NCI-H226 (cell line): ENCODE measurements around the gene CELF4.

Source experiments
- DNase-seq: peaks from one replicate; pipeline ENCODE4 v3.0.0-alpha.2; 2015

The CELF4 gene

GRCh38 chr18:37274309-37275236 is 291.0 kb downstream of the CELF4 start:
- no peak for DNase-seq

DNA sequence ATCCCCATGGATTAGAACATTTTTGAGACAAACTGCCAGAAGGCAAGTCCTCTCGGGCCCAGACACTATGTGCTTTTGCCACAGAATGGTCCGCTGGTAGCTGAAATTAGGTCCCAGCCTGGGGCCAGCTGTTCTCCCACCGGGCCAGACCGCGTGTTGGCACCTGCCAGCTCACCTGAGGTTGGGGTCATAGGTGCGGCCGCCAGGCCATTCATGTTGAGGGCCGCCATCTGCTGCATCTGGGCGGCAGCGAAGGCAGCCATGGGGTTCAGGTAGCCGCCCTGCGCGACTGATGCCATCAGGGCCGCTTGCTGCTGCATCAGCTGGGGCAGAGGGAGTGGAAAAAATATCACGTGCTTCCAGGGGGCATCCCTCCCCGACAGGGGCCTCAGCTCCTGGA is 292.8 kb downstream of the CELF4 start:
- DNase-seq = no peak

GRCh38 chr18:37272226-37272625 is 293.4 kb downstream of the CELF4 start:
- DNase-seq = no peak

- DNase-seq = no peak
Observed at GRCh38 chr18:37270666-37271052, 294.9 kb downstream of the CELF4 start.

- DNase-seq = peak; percentile 22
Observed at GRCh38 chr18:37270038-37270665, 295.4 kb downstream of the CELF4 start.

GRCh38 chr18:37266290-37266689 is 299.3 kb downstream of the CELF4 start:
- DNase-seq = no peak

DNA sequence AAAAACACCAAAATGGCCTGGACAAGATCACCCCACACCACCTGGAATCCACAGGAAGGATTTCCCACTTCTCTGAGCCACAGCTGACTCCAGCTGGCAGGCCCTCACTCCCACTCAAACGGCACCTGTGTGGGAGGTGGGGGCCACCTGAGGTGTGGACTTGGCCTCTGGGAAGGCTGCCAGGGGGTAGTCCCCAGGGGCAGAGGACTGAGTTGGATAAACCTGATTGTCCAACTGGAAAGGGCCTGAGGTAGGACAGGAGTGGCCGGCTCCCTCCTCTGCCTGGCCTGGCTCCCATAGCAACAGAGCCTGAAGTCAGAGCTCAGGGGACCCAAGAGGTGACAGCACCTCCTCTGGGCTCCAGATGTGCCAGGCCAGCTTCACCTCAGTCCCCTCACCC is 300.2 kb downstream of the CELF4 start:
- DNase-seq = no peak

DNA sequence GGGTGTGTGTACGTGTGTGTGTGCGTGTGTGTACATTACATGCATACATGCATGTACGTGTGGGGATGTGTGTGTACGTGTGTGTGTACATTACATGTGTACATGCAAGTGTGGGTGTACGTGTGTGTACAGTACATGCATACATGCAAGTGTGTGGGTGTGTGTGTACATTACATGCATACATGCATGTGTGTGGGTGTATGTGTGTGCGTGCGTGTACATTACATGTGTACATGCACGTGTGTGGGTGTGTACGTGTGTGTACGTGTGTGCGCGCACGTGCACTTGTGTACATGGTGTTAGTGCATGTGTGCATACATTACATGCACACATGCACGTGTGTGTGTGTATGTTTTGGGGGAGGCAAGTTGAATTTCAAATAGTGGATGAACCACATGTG is 300.6 kb downstream of the CELF4 start:
- no peak for DNase-seq

- no peak for DNase-seq
Observed at GRCh38 chr18:37261988-37262387, 303.6 kb downstream of the CELF4 start.

- no peak for DNase-seq
Observed at GRCh38 chr18:37261246-37261840, 304.3 kb downstream of the CELF4 start.

DNA sequence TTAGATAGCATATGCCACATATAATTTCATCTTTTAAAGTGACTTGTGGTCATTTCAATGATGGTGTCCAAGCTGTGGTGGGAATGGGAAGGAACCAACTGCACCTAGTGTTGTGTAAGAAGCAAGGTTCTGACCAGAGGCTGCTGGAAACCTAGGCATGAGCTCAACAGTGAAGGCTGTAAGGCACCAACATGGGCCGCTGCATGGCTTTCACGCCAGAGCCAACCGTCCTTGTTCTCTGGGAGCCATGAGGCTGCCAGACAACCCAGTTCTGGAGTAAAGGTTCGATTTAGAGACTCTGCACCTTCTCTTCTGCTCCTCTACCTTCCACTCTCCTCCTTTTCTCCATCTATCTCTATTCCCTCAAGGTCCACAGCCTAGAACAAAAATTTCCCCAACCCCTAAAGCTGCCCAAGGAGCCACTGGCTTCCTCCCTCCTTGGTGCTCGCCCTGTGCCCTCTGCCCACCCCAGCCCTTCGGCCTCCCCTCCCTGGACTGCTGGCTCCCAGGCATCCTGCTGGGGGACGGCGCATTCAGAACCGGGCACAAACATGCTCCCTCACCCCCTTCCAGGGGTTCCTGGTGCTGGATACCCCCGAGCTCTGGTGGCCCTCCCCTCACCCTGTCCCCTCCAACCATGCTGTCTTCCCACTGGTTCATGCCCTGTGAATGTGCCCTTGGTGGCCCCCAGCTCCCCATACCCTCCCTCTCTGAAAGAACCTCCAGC is 305.1 kb downstream of the CELF4 start:
- DNase-seq = no peak

DNA sequence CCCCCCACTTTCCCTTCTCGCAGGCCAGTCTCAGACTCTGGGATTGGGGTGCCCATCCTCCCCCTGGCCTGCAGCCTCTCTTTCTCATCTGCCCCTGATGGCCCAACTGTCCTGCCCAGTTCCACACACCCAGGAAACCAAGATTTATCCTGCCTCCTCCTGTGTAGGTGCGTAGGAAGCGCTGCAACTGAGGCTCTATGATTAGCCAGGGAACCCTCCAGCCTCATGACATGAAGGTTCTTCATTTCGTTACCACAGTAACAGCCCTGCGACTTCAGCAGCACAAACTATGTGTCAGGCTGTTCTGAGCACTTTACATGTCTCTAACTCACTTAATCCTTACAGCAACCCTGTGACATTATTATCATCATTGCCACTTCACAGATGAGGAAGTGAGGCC is 305.9 kb downstream of the CELF4 start:
- DNase-seq = no peak

GRCh38 chr18:37258819-37259218 is 306.8 kb downstream of the CELF4 start:
- DNase-seq = no peak

- no peak for DNase-seq
Observed at GRCh38 chr18:37258131-37258530, 307.5 kb downstream of the CELF4 start.

DNA sequence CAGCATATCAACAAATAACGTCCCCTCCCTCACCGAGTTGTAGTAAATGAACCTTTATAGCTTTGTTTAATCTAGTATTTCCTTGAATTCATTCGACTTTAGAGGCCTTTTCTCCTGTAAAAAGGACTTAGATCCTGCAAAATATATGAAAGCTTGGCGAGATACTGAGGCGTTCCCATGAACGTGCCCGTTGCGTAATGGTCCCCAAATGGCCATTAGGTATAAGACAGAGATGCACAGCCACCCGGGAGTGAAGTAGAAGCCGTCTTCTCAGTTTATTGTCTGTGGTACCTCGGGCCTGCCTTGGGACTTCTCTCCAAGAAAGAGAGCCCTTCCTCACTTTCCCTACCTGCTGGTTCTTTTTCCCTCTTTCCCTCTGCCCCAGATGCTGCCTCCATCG is 310.6 kb downstream of the CELF4 start:
- DNase-seq = no peak

DNA sequence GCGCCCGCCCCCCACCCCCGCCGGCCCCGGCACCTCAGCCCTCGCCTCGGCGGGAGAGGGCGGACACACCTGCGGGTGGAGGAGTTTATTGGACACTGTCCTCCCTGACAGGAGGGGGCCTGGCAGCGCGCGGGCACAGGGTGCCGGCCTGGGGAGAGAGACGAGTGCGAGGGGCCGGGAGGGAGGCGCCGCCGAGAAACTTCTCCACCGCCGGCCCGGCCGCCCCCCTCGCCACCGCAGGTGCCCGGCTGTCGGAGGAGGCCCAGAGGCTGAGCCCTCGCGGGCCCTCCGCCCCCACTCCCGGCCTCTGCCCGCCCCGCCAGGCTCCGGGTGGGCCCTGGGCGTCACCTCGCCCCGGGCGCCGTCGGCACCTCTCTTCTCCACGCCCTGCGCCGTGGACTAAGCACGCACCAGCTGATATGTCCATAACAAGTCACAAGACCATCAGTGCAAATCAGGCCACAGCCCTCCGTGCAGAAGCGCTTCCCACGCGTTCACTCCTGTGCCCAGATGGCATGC is 311.3 kb downstream of the CELF4 start:
- DNase-seq = no peak

DNA sequence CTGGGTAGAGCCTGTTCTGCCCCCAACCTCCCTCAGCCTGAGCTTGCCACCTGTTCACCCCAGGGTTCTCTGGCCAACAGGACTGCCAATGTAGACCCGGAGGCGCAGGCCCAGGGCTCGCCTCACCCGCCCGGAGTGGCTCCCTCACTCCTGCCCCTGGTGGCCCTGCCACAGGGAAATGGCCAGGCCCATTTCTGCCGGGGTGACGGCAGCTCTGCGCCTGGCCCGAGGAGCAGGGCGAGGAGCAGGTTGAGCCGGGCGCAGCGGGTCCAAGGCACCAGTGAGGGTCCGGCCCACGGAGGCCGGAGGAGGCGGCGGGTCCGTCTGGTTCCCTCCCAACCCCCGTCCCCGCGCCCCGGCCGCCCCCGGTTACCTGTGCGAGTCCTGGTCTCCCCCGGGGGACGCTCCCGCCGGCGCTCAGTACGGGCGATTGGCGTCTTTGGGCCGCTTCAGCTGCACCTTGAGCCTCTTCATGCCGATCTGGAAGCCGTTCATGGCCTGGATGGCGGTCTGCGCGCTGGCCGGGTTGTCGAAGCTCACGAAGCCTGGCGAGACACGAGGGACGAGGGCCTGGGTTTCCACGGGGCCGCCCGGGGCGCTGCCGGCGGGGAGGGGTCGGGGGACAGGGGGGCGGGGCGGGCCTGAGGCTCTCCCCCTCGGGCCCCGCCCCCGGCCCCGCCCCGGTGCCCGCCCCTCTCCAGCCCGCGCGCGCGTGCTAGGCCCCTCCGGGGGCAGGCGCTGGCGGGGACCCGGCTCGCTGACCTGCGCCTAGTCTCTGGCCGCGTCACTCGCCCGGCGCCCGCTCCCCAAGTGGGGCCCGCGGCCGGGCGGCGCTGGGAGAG is 312.0 kb downstream of the CELF4 start:
- no peak for DNase-seq

- no peak for DNase-seq
Observed at GRCh38 chr18:37252854-37253393, 312.7 kb downstream of the CELF4 start.

DNA sequence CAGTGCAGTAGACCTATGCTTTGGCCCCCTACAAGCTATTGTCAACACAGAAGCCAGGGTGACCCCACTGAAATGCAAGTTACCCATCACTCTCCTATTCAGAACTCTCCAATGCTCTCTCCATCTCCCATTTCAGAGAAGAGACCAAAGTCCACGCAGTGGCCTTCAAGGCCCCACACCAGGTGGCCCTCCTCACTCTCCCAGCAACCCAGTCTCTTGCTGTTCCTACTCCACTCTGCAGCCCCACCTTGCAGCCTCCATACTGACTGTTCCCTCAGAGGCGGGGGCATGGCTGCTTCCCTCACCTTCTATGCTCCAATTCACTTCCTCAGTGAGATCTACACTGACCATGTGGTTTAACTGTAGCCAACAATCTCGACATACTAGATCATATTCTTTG is 313.3 kb downstream of the CELF4 start:
- DNase-seq = no peak

GRCh38 chr18:37251679-37252078 is 313.9 kb downstream of the CELF4 start:
- DNase-seq = no peak

DNA sequence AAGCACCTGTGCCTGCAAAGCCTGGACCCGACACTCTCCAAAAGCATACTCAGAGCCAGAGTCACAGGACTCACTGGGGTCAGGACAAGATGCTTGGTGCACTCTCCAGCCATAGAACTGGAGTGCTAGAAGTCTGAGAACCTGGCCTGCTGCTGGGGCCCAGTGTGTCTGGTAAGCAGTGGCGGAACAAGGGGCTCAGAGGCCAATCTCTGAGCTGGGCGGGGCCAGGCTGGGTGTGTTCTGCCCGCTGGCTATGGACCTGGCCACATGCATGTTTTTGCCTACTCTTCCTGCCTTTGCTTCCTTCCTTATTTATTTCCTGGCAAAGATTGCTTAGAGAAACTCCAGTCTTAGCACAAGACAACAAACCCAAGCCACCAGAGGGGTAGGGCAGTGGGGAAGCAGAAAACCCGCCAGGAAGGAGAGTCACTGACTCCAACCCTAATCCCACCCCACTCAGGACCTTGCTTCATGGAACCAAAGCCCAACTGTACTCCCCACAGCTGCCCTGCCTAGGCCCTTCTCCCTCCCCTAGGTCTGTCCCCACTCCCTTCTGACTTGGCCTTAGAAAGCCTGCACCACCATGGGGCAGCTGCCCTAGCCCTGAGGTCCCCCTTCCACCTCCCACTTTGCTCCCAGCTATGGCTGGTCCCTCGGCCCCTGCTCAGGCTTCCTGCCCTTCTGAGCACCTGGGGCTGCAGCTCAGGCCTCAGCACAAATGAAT is 315.5 kb downstream of the CELF4 start:
- no peak for DNase-seq
